Suppressor macrophage treated with lipopolysaccharide for 4 hours (primary cell): ENCODE measurements around the gene CARNS1.

Experiments
- DNase-seq: peaks from one replicate; pipeline ENCODE4 v3.0.0-alpha.2; 2020

The CARNS1 gene

DNA sequence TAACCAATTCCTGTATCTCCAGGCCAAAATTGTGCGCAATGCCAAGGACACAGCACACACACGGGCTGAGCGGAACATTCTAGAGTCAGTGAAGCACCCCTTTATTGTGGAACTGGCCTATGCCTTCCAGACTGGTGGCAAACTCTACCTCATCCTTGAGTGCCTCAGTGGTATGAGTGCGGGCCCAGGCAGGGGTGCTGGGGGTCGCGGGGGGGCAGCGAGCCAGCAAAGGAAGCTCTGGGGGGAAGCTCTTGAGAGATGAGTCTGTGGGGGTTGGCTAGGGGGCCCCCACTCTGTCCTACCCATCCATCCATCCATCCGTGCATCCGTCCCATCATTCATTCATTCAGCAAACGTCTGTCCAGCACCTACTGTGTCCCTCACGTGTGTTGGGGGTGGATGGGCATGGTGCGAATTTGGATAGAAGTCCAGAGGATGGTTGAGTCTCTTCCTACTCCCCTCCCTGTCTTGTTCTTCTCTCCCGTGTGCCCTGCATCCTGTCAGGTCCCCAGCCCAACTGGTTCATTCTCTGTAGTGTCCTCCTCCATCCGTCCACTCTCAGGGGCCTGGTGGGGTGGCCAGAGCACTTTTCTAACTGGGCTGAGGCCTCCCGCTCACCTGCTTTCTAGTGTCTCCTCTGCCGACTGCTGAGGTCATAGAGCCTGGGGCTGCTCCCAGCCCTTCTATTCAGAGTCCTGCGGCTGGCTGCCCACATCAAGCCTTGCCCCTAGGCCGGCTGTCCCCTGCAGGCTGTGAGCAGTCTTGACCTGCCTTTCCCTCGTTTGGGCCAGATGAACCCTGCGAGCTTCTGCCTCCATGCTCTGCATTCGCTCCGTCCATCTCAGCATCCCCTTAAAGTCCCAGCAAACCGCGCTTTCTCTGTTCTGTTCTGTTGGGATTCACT, 16.1 kb downstream of the CARNS1 start:
- DNase-seq: no peak

DNA sequence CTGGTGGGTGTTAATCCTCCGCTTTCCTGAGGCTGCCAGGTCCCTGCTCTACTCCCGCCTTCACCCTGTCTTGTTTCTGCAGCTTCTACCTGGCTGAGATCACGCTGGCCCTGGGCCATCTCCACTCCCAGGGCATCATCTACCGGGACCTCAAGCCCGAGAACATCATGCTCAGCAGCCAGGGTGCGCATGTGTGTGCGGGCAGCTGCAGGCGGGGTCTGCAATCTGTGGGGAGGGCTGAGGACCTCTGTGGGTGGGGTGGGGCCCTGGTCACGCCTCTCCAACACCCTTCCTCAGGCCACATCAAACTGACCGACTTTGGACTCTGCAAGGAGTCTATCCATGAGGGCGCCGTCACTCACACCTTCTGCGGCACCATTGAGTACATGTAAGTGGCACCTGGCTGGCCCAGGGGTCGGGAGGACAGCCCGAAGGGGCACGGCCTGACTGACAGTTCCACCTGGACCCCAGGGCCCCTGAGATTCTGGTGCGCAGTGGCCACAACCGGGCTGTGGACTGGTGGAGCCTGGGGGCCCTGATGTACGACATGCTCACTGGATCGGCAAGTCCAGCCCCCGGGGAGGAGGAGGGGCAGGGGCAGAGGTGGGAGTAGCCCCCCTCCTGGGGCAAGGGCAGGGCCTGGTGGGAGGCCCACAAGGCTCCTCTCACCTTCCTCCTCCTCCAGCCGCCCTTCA, 17.3 kb downstream of the CARNS1 start:
- no peak for DNase-seq

DNA sequence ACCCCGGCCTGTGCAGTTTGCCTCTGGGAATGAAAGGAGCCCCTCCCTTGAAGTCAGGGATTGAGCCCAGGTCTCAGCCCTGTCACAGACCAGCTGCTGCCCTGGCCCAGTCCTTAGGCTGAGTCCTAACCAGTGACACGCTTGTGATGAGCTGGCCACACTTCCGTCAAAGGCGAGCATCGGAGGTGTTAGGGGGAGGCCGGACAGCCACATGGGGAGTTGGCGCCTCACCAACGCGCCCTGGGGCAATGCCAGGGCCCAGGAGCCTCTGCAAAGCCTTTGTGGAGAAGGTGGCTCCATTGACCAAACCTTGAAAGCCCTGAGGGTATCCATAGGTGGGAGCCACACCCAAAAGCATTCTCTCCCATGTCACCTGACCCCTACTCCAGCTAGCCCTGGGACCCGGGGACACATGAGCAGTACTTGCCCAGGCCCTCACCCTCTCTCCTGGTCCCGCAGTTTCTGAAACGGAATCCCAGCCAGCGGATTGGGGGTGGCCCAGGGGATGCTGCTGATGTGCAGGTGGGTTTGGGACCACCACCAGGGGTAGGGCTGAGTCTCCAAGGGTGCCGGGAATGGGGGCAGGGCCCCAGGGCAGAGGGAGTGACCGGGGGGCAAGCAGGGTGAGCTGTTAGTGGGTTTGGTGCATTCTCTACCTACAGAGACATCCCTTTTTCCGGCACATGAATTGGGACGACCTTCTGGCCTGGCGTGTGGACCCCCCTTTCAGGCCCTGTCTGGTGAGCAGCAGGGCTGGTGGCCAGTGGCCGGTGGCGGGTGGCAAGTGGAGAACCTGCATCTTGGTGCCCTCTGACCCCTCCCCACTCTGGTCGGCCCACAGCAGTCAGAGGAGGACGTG, 18.3 kb downstream of the CARNS1 start:
- no peak for DNase-seq

DNA sequence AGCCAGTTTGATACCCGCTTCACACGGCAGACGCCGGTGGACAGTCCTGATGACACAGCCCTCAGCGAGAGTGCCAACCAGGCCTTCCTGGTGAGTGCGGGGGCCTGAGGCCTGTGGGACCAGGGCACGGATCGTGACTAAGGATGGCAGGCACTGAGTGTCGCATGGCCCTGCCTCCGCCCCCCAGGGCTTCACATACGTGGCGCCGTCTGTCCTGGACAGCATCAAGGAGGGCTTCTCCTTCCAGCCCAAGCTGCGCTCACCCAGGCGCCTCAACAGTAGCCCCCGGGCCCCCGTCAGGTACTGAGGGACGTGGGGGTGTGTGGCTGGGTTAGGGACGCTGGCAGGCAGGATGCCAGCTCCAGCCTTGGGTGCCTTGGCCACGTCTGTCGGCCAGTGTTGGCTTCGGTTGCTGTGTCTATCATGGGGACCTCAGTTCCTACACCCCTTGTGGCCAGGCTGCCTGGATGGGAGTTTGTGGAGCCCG, 19.0 kb downstream of the CARNS1 start:
- no peak for DNase-seq

DNA sequence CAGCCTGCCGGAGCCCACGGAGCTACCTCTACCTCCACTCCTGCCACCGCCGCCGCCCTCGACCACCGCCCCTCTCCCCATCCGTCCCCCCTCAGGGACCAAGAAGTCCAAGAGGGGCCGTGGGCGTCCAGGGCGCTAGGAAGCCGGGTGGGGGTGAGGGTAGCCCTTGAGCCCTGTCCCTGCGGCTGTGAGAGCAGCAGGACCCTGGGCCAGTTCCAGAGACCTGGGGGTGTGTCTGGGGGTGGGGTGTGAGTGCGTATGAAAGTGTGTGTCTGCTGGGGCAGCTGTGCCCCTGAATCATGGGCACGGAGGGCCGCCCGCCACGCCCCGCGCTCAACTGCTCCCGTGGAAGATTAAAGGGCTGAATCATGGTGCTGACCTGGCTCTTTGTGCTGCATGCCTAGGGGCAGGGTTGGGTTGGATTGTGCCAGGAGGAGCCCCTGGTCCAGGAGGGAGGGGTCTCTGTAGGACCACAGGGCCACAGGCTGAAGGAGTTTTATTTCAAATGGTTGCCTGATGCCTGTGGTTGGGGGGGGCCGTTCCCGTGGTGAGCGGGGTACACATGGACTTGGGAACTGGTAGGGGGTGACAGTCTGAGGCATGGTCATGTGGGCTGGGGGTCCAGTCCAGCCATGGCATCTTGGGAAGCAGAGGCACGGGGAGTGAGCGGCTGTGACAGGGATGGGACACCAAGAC, 19.7 kb downstream of the CARNS1 start:
- DNase-seq: no peak

GRCh38 chr11:67435727-67436458, 20.4 kb downstream of the CARNS1 start:
- no peak for DNase-seq

DNA sequence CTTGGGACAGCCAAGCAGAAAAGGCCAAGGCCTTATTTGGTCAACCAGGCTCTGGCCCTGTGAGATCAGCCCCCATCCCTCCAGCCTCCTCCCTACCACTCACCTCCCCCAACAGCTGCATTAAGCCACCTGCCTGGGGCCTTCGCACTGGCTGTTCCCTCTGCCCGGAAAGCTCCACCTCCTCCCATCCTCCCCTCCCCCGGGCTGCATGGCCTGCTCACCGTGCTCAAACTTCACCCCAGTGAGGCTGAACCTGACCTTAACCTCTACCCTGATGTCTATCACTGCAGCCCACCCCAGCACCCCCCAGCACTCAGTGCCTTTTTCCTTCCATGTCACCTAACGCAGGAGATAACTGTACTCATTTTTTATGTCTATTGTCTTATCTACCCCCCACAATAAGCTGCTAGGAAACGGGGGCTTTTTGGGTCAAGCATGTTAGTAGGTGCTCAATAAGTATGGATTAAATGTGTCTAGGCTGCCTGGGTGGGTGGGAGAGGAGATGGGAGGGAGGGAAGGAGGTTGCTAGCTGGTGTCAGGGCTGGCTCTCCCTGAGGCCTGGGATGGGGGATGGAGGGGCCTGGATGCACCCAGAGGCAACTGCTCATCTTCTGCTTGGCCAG, 21.1 kb downstream of the CARNS1 start:
- no peak for DNase-seq

- no peak for DNase-seq
Observed at GRCh38 chr11:67437082-67437808, 21.8 kb downstream of the CARNS1 start, which contains the start of gene PTPRCAP. TSS of gene PTPRCAP (minus strand) at chr11:67437682. CDS start at chr11:67437619, 63 bp downstream.

DNA sequence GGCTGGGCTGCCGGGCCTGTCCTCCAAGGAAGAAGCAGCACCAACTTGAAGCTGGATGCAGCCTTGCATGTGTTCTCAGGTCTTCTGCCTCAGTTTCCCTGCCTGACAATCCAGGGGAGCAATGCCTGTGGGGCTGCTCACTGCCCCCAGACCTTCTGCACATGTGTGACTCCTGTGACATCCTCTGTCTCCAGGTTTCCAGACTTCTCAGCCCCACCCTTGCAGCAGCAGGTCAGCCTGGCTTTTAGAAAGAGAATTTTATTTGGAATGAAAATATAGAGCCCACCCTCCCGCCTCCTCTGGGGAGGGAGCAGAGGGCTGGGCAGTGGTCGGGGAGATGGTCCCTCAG, 22.3 kb downstream of the CARNS1 start:
- DNase-seq: no peak

DNA sequence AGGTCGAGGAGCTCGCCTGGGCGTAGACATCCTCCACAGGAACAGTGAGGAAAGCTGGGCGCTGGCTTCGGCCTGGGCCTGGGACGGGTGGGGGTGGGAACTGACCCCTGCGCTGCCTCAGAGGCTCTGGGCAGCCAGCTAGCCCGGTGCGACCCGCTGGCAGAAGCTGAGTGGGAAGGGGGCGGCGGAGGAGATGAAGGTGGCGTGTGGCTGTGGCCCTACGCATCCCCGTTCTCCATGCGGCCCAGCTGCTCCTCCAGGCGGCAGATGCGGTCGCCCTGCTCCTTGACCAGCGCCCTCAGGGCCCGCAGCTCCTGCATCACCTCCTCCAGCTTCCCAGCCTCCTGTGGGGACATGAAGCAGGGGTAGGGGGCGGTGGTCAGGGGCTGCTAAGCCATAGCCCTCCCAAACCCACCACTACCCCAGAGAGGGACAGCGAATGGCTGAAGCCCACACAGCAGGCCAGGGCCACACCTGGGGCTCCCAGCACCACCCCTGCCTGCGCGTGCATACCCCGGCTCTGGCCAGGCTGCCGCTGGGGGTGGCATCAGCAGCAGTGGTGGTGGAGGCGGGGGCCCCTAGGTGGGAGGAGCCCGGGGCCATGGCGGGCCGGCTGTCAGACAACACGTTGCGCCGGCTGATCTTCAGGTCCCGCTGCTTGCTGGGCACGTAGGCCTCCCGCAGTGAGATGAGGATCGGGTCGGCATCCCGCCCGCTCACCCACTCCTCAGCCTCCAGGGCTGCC, 22.9 kb downstream of the CARNS1 start:
- DNase-seq: no peak

DNA sequence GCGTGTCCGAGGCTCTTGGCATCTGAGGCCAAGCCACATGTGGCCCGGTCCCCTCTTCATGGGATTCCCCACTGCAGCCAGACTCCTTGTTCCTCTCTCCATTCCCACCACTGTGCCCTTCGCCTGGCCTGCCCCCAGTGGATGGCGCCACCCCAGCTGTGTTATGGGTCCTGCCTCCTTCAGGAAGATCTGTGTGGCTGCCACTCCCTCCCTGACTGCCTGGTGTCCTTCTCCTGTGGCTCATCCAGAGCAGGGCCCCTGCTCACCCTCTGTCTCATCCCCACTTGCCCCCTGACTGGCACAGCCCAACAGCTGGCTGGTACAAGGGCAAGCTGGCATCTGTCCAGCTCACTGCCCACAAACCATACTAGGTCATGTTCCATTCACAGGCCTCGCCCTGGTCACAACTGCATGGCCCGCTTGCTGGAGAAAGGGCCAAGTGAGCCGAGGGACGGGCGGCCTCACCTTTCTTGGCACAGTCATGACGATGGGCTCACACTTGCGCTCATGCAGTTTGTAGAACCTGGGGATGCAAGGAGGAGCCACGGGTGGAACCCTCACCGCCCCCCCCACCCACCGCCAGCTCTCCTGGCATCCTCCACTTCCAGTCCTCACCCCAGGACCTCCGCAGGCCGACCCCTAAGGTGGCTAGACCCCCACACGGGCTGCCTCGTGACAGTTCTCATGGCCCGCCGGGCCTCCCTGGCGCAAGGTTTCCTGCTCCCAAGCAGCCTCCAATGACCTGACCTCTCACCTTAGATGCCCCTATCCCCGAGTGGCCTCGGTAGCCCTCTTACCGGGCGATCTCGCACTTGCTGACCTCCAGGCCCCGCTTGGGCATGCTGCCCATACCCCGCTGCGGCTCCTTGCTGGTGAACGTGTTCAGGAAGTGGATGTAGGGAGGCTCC, 24.1 kb downstream of the CARNS1 start:
- peak; percentile 70 for DNase-seq

GRCh38 chr11:67440229-67441097, 25.0 kb downstream of the CARNS1 start:
- DNase-seq: no peak

GRCh38 chr11:67441098-67441563, 25.7 kb downstream of the CARNS1 start:
- no peak for DNase-seq

GRCh38 chr11:67441731-67442351, 26.4 kb downstream of the CARNS1 start:
- no peak for DNase-seq

DNA sequence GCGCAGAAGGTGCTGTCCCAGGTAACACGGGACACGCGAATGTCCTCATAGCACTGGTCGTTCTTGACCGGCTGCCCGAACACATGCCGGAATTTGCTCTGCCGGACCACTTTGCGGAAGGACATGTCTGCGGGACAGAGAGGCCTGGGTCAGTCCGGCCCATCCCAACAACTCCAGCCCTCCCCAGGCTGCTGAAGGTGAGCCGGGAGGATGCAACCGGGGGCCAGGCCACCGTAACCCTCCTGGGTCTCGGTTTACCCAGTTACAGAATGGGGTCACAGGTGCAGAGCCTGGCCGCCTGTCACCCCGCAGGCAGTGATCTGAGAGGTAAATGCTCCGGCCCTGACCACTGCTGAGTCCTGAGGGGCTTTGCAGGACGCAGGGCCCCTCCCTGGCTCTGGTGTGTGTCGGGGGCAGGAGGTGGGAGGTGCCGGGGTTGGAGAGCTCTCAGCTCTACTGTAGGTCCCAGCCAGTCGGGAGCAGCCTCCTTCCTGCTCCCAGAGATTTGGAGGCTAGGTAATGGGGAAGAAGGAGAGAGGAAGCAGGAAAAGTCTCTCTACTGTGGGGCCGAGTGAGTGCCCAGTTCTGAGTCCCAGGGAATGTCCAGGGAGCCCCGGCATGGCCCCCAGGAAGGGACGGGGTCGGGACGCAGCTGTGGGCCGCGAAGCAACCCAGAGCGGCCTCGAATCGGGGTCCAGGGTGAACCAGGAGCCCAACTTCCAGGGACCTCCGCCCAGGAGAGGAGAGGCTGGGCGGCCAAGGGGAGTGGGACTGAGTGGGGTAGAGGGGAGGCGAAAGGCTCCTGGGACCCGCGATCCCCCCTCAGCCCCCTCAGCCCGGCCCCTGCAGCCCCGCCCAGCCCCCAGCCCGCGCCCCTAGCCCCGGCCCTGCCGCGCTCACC, 27.3 kb downstream of the CARNS1 start:
- no peak for DNase-seq

- no peak for DNase-seq
Observed at GRCh38 chr11:67445515-67445914, 30.0 kb downstream of the CARNS1 start.
